ENCODE measurements around the gene PLSCR4. TPM values are rescaled to one million over a fixed set of nuclear protein-coding genes. Genes with fewer than 3 reads are reported as not detected.

The PLSCR4 gene
- total RNA-seq, 1 donor from 2014 or later, result 89.9 TPM

DNA sequence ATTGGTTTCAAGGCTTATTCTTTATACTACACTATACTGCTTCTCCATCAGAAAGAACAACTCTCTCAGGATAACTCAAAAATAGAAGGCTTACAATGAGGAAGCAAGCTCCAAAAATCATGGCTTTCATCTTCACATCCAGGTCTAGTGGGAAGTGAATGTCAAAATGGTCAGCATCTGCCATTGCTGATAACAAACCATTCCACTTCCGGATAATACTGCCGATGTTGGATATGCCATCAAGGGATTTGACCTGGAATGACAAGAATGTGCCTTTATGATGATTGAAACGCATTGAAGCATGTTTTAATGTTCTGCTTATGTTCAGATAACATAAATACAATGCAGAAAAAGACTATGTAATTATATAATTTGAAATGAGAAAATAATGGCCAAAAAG is 55.9 kb downstream of the PLSCR4 start:
- DNase-seq (ENCODE audit: low read depth, low spot score), result peak; percentile 92

DNA sequence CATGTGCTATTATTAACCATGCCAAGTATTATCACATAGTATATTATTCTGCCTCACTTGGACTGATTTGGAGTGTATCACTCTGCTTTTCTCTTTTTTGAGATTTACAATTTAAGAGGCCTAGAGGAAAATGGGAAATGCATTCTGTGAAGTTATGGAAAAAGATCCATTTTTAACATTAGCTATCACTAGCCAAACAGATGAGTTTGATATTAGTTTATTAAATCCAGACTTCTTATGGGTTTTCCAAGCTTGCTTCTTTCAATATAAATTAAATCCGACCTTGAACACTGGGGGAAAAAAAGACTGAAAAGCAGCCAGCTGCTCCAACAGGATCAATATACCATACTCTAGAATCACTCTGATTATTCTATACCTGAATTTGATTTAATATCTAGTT is 59.9 kb downstream of the PLSCR4 start:
- DNase-seq (ENCODE audit: low read depth, low spot score), result no peak

DNA sequence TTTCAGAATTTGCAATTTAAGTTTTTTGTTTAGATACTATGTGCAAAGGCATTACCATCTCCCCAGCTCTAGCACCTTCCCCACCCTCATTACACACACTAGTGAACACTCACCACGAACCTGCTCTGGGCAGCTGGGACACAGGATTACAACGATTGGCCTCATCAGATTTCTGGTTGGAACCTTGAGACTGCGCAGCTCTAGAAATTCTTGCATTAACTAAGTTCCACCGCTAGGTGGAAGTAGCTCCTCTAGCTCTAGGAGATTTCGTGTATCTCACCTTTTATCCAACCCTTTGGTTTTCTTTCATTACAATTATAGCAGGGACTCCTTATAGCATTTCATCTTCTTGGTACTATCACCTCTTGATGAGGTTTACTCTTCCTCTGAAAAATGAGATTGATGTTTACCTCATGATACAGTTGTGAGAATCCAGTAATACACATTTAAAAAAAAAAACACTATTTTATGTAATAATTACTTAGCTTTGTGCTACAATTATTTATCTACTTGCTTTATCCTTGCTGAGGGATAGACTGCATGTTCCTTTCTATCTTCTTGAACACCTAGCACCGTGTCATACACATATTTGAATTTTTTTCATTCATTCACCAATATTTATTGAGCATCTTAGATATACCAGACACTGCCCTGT is 61.3 kb downstream of the PLSCR4 start:
- peak; percentile 32 for DNase-seq (ENCODE audit: low read depth, low spot score)

DNA sequence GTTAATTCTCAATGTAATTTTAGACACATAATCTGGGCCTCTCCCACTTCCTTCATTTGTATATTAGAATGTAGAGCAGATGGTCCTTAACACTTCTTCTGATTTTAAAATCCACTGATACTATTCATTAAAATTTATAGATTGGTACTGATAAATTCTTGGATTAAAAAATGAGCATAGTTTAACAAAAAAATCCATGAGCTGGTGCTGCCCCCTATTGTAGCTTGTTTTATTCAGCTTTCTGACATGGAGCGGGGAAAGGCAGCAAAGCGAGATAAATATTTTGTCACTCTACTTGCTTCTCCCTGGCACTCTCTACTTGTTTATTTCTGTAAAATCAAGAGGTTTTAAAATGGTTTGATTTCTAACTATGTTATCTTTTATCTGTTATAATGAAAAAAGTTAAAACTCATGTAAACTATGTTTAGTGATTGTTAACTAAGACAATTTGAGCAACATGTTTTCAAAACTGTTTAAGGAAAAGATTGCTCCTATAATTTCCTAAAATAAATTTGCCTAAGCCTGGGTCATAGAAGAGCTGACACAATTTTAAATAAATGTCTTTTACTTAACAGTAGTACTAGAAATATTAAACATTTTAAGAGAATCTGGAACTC is 63.5 kb downstream of the PLSCR4 start:
- DNase-seq (ENCODE audit: low read depth, low spot score), result no peak

DNA sequence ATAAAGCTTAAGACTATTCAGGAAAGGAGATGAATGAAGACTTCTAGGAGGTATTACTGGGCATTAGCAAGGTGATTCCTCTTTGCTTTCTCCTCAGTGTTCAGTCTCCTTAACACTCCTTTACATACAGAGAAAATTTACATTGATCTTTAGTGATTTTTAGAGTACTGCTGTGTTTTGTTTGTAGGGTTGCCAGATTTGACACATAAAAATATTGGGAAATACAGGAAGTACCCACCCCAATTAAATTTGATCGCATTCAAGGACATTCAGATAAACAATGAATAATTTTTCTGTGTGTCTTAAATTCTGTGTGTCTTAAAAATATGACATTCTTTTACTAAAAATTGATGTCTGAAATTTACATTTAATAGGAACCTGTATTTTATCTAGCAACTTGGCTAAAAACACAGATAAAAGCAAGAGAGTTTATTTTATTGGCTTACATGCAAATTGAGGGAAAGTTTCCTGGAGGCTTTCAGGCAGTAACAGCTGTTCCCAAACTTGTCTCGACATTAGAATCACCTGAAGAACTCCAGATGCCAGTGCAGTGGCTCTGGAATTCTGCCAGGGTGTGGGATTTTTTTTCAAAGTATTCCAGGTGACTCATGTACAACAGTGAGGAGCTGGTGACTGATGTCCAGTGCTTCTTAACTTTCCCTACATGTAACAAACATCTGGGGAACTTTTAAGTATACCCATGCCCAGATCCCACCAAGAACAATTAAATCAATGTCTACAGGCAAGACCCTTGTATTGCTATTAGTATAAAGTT is 66.5 kb downstream of the PLSCR4 start:
- no peak for DNase-seq (ENCODE audit: low read depth, low spot score)

DNA sequence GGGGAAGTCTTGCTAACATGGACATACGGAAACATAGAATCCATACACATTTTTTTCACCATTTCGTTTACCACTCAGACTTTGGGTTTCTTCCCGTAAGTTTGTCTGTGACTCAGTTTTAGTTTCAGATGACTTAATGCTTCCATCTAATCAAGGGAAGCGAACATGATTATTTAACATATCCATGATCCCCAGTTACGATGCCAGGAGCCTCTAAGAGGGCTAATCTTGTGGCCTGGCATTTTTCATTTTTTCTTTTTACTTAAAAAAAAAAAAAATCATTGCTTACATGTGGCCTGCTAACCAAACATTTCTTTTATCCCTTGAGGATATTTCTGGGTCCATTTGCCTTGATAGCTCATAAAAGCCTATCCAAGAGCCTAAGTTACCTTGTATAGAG is 69.7 kb downstream of the PLSCR4 start:
- DNase-seq (ENCODE audit: low read depth, low spot score), result no peak

DNA sequence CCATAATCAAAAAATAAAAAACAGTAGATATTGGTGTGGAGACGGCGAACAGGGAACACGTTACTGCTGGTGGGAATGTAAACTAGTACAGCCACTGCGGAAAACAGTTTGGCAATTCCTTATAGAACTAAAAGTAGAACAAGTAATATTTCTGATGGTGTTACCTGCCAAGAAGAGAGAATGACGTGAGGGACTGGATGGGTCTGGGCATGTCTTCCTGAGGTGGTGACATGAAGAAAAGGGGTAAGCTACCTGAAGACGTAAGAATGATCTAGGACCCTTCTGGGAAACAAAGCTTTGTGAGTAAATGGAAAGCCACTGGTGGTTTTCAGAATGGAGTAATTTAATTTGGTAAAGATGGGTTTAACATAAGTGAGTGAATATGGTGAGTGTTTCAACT is 70.5 kb downstream of the PLSCR4 start:
- DNase-seq (ENCODE audit: low read depth, low spot score), result no peak

DNA sequence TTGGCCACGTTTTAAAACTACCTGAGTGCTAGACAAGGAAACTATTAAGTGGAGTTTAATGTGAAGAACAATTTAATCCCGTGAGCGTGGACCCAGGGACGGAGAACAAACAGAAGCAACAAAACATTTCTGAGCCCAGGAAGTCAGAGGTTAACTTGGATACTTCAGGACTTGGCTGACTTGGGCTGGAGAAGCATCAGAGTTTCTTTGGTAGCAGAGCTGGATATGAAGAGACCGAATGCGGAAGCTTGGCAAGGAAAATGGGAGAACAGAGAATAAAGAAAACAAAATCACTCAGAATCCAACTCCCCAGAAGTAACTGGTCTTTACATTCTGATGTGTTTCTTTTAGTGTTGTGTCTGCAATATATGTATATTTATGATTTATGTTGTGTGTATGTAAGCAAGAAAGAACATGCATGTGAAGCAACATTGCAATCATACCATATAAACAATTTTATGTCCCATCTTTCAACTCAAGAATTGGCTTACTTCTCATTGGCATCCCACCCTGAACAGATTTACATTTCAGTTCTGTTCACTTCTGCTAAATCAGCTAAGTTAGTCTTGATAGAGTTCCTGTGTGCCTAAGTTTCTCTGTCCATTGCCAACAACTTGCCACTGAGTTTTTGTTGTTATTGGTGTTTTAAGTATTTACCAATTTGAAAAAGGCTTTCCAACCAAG is 72.8 kb downstream of the PLSCR4 start:
- no peak for DNase-seq (ENCODE audit: low read depth, low spot score)

DNA sequence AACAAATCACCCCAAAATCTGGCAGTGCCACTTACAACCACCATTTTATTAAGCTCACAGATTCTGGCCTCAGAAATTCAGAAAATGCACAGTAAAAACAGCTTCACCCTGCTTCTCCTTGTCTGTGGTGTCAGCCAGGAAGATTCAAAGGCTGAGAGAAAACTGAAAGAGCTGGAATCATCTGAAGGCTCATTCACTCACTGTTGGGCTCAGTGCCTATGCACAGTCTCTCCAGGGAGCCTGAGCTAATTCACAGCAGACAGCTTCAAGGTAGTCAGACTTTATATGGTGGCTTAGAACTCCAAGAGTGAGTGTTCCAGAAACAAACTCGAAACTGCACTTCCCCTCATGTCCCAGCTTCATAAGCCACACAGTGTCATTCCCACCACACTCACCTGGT is 73.4 kb downstream of the PLSCR4 start:
- DNase-seq (ENCODE audit: low read depth, low spot score), result no peak

DNA sequence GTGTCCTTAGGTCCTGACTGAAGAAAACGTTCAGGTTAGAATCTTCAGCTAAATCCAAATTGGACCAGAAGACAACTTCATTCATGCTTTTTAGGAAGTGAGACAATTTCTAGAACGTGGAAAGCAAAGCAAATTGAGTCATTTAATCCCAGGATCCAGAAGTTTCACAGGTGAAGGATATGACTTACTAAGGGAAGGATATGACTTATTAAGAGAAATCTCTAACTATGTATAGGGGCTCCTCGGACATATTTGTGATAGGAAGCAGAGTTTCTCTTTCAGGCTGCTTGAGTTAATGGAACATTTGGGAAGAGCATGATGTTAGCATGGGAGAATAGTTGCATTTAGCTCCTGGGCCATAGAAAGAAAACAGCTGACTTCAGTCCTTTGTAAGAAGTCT is 73.8 kb downstream of the PLSCR4 start:
- DNase-seq (ENCODE audit: low read depth, low spot score), result peak; percentile 76

DNA sequence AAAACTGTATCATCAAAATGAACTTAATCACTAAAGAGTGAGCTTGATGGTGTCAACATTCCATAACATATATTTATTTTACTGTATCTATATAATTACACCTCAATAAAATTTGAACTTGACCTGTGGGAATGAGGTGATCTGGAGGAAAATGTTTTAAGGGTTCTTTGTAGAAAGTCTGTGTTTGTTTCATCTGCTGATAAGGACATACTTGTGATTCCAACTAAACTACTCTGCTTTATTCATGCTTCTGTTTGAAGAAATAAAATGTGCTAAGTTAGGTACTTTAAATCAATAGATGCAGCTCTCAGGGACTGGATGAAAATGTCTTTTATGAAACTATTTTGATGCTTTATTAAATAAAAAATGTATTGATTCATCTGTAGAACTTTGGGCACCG is 78.3 kb downstream of the PLSCR4 start:
- DNase-seq (ENCODE audit: low read depth, low spot score), result no peak

DNA sequence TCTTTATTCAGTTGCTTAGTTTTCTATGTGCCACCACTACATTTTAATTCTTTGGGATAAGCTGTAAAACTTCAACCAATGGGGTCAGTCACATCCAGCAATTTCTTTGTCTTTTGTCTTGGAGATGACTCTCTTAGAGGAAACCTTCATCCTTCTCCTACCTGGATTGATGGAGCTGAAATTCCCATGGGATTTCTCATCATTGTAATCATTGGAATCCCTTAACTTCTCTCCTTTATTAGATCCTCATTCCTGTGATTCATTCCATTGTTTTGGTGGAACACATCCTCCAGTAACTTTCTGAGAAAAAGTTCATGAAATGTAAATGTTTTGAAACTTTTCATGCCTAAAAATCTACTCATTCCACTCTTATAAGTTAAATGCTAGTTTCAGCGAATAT is 80.3 kb downstream of the PLSCR4 start:
- no peak for DNase-seq (ENCODE audit: low read depth, low spot score)

DNA sequence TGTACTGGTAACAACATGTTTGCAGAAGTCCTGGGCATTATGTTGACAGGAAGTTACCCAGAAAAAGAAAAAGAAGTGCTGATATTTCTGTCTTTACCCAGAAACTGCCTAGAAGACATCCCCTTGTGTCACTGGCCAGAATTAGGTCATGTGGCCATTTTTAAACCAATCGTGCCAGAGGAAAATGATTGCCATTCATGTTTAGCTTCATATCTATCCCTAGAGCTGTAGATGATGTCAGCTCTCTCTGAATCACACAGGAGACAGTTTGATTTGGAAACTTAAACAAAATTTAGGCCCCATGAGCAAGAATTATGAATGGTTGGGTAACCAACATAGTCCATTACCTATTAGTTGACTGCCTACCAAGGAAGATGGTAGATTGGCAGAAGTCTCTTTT is 81.0 kb downstream of the PLSCR4 start:
- DNase-seq (ENCODE audit: low read depth, low spot score), result no peak

DNA sequence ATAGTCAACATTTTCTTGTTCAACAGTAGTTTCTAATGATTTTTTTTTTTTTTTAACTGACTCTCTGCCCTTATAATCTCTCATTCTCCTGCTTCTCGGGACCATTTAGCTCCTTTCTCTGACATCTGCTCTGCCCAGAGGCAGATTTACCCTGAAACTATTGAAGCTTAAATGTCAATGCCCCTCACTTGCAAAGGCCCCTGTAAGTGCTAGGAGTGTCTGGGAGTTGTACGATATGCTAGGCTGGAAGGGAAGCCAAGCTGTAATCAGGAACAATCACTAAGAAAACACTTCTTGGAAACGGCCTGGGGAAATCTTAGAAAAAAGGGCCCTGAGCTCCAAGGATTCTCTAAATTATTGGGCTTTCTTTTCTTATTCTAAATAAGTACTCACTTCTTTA is 84.1 kb downstream of the PLSCR4 start:
- DNase-seq (ENCODE audit: low read depth, low spot score), result no peak

DNA sequence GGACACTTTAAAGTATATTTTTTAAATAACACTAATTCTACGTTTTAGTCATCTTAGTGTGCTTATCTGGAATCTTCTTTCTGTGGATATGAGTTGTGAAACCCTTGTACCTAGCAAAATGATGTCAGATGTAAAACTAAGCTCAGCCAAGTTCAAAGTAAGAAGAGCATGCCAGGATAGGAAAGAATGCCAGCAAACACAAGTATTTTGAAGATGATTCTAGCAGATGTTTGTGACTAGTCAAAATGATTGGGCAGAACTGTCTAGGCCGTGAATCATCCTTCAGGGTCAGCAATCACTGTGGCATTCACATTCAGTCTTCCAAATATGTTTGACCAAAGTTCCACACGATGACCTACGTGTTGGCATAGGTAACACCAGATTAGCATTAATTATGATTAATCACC is 84.5 kb downstream of the PLSCR4 start:
- DNase-seq (ENCODE audit: low read depth, low spot score), result no peak

DNA sequence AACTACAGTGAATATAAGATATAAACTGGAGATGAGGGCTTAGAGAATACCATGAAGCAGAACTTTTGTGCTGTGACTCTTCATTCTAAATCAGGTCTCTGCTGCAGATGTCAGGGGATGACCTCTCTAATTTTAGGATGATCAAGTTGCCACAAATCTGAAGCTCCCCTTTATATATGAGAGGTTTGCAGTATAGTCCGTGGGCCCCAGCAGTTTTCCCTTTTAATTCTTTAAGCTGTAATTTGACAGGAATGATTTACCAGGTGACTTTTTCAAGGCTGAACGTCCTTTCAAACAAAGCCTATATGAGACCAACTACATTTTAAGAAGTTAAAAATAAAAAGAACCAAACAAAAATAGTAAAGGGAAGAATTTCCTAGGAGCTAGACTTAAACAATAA is 85.0 kb downstream of the PLSCR4 start:
- DNase-seq (ENCODE audit: low read depth, low spot score), result no peak

DNA sequence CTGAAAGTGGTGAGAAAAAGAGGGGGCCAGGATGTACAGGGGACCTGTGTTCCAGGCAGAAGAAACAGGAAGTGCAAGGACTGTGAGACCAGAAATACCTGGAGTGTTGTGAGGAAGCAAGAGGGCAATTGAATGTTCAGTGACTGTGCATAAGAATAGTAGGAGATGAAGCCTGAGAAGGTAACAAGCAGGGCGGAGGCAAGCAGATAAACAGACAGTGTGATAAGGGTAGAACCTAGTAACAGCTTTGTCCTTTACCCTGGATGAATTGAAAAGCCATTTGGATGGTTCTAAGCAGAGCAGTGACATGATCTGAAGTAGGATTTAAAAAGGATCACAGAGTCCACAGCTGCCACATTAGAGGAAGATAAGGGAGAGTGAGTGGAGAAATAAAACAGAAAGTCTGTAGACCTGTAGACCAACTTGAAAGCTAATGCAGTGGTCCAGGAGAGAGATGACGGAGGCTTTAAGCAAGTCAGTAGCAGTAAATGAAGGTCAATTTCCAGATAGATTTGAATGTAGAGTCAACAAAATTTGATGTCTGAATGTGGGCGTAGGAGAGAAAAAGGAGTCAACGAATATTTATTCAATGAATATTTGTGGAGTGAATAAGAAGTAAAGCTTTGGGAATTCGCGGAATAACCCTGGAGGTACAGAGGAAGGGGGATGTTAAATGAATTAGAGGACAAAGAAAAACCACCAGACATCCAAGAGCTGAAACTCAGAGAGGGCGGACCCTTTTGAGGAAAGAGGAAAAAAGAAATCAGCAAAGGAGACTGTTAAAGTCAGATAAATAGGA is 85.7 kb downstream of the PLSCR4 start:
- DNase-seq (ENCODE audit: low read depth, low spot score), result no peak

DNA sequence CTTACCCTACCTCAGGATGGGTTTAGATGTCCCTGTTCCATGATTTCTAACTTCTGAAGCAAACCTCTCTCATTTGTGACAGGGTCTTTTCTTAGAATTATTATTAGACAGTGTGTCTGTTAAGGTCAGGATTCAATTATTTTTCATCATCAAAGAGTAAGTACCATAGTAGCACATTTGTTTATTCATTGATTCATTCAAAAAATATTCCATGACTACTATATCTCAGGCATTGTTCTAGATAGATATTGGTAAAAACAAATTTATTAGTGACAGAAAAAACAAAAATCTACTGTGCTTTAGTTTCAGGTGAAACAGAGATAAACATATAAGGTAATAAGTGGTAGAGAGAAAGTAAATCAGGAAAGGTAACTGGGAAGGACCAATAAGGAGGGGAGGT is 86.4 kb downstream of the PLSCR4 start:
- no peak for DNase-seq (ENCODE audit: low read depth, low spot score)

DNA sequence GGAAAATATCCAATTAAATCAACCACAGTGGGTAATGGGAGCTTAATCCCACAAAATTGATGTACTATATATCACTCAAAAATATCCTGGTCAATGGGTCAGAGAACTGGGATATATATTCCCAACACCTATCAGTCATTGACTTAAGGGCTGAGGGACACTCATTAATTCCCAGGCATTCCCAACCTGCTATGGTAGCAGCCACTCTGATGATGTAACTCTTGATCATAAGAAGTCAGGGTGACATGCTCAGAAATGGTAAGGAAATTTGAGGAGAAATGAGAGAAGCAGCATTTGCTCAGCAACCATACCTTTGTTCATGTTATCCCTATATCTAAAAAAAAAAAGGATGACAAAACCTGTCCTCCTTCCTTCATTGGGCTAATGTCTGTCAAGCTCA is 86.8 kb downstream of the PLSCR4 start:
- no peak for DNase-seq (ENCODE audit: low read depth, low spot score)

DNA sequence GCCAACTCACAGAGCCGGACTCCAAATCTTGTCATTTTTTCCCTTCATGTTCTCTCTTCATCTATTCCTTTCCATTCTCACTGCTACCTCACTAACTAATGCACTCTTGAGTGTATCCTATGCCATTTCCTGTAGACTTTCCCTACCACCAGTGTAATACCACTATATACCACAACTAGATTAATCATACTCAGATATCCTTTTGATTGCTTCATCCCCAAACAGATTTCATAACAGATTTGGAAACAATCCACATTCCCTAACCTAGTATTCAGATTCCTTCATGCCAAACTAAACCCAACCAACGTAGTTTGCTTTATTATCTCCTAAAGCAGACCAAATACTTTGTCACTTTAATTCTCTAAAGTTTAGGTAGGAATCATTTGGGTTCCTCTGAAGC is 87.3 kb downstream of the PLSCR4 start:
- DNase-seq (ENCODE audit: low read depth, low spot score), result peak; percentile 56

DNA sequence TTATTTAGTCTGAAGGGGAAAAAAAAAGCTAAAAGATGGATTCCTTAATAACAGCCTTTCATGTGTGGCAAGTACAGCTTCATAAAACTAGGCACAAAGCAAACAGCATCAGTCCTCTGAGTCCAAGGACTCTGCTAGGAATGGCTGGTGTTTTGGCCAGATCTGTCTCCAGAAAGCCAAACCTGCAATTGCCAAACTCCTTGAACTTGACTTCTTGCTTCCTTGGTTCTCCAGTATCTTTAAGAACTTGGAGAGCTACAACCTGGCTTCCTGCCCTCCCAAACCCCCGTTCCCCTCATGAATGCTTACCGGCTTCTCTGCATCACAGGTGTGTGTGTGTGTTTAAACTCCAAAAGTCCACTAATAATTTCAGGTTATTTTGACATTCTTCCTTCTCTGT is 88.3 kb downstream of the PLSCR4 start:
- no peak for DNase-seq (ENCODE audit: low read depth, low spot score)

DNA sequence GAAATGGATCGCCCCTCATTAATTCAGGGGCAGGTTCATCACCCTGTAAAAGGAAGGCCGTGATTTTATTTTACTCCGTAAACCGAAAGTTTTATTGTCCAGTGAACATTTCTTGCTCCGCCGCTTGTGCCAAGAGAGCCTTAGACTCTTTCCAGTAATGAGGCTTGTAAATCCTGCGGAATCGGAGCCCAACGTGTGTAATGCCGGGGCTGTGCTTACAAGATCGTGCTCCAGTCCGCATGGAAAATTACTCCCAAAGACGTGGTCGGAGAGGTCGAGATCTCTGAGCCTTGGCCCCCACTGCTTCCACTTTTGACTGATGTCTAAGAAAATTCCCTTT is 89.3 kb downstream of the PLSCR4 start:
- DNase-seq (ENCODE audit: low read depth, low spot score), result peak; percentile 29
